ENCODE measurements around the gene ADAD2. TPM values are rescaled to one million over a fixed set of nuclear protein-coding genes. Genes with fewer than 3 reads are reported as not detected.
"Not testable (repeated sequence)": the region's sequence is repeated elsewhere in the genome, so short reads cannot be mapped to it uniquely, and the experiment has no call there.

ADAD2 gene
- total RNA-seq, 2 experiments from 2014 or later: not detected

GRCh38 chr16:84215531-84215930 is 24.6 kb downstream of the ADAD2 start:
- POLR2A ChIA-PET: no interaction called here
- CTCF ChIA-PET (ENCODE audit: unreplicated experiment): no interaction called here

GRCh38 chr16:84216144-84216543 is 25.2 kb downstream of the ADAD2 start:
- H3K4me3 ChIP-seq (ENCODE audit: low read depth, low read length, poor library complexity, severe bottlenecking); H2AFZ ChIP-seq (ENCODE audit: low read length); H3K4me2 ChIP-seq (ENCODE audit: low read length); POLR2A ChIA-PET; H3K9me2 ChIP-seq (ENCODE audit: insufficient read depth, low read length); intact Hi-C loops (cut with micrococcal nuclease; ENCODE audit: unreplicated experiment); H3K79me2 ChIP-seq (ENCODE audit: insufficient read depth, low read depth, low read length); BruUV-seq (replicated peaks); H3K9me3 ChIP-seq (ENCODE audit: low read length); DNase-seq (ENCODE audit: low spot score); H3K27ac ChIP-seq (ENCODE audit: low read depth, low read length, poor library complexity, severe bottlenecking); H4K20me1 ChIP-seq (ENCODE audit: insufficient read depth, low read length); H3K4me1 ChIP-seq (ENCODE audit: insufficient read depth, low read length, poor library complexity, severe bottlenecking); CTCF ChIA-PET (ENCODE audit: unreplicated experiment); H3K36me3 ChIP-seq (ENCODE audit: insufficient read depth, low read length): not testable (repeated sequence)

More at GRCh38 chr16:84215531-84215930, 24.6 kb downstream of the ADAD2 start:
- H3K9me3 ChIP-seq (ENCODE audit: low read length): no peaks in the 10 kb centered on the region
- H3K4me2 ChIP-seq (ENCODE audit: low read length): no peak overlapping the region
- BruUV-seq (replicated peaks): no TSS peak
- H4K20me1 ChIP-seq (ENCODE audit: insufficient read depth, low read length): no peaks in the 10 kb centered on the region
- H3K4me3 ChIP-seq (ENCODE audit: low read depth, low read length, poor library complexity, severe bottlenecking): no peak overlapping the region
- no peak for DNase-seq (ENCODE audit: low spot score)
- no peak overlapping the region for H2AFZ ChIP-seq (ENCODE audit: low read length)
- TF ChIP-seq EZH2phosphoT487 (IDR thresholded peaks at IDR 0.05; ENCODE audit: borderline replicate concordance, low read depth, low read length) (no peak), CTCF (conservative IDR thresholded peaks at IDR 0.05; ENCODE audit: low read length) (no peak)
- H3K4me1 ChIP-seq (ENCODE audit: insufficient read depth, low read length, poor library complexity, severe bottlenecking): no peaks in the 10 kb centered on the region
- no peaks in the 10 kb centered on the region for H3K36me3 ChIP-seq (ENCODE audit: insufficient read depth, low read length)
- H3K79me2 ChIP-seq (ENCODE audit: insufficient read depth, low read depth, low read length): no peaks in the 10 kb centered on the region
- H3K27ac ChIP-seq (ENCODE audit: low read depth, low read length, poor library complexity, severe bottlenecking): no peak overlapping the region
- no peaks in the 10 kb centered on the region for H3K9me2 ChIP-seq (ENCODE audit: insufficient read depth, low read length)
- intact Hi-C loops (cut with micrococcal nuclease; ENCODE audit: unreplicated experiment): no loop called here

GRCh38 chr16:84218176-84218823 is 27.3 kb downstream of the ADAD2 start:
- no peak overlapping the region for H3K4me3 ChIP-seq (ENCODE audit: low read depth, low read length, poor library complexity, severe bottlenecking)
- H3K9me3 ChIP-seq (ENCODE audit: low read length): no peaks in the 10 kb centered on the region
- H2AFZ ChIP-seq (ENCODE audit: low read length): no peak overlapping the region
- no peak overlapping the region for H3K27ac ChIP-seq (ENCODE audit: low read depth, low read length, poor library complexity, severe bottlenecking)
- ChIA-PET POLR2A (no interaction called here), CTCF (ENCODE audit: unreplicated experiment) (no interaction called here)
- no peaks in the 10 kb centered on the region for H3K79me2 ChIP-seq (ENCODE audit: insufficient read depth, low read depth, low read length)
- BruUV-seq (replicated peaks): no TSS peak
- H3K36me3 ChIP-seq (ENCODE audit: insufficient read depth, low read length): no peaks in the 10 kb centered on the region
- DNase-seq (ENCODE audit: low spot score): no peak
- TF ChIP-seq EZH2phosphoT487 (IDR thresholded peaks at IDR 0.05; ENCODE audit: borderline replicate concordance, low read depth, low read length): no peak
- TF ChIP-seq CTCF (conservative IDR thresholded peaks at IDR 0.05; ENCODE audit: low read length): no peak
- H3K9me2 ChIP-seq (ENCODE audit: insufficient read depth, low read length): no peaks in the 10 kb centered on the region
- intact Hi-C loops (cut with micrococcal nuclease; ENCODE audit: unreplicated experiment): no loop called here
- H3K4me2 ChIP-seq (ENCODE audit: low read length): no peak overlapping the region
- no peaks in the 10 kb centered on the region for H3K4me1 ChIP-seq (ENCODE audit: insufficient read depth, low read length, poor library complexity, severe bottlenecking)
- no peaks in the 10 kb centered on the region for H4K20me1 ChIP-seq (ENCODE audit: insufficient read depth, low read length)
